ENCODE results near the gene CIAO3.
"Not testable (repeated sequence)": the region's sequence is repeated elsewhere in the genome, so short reads cannot be mapped to it uniquely, and the experiment has no call there.

The CIAO3 gene

GRCh38 chr16:777826-778225 lies 37.0 kb upstream of the CIAO3 start:
- Mint-ChIP-seq H3K9me3 (no peaks in the 10 kb centered on the region), H3K4me1 (no peaks in the 10 kb centered on the region), H3K36me3 (ENCODE audit: low read depth) (no peaks in the 10 kb centered on the region), H3K4me3 (no peak overlapping the region), H3K27ac (peak overlapping the region in 1 of 3 experiments; percentile 52), H3K27me3 (ENCODE audit: low read depth) (peaks cover 5% of the 10 kb centered on the region)
- no peak for TF ChIP-seq CTCF (IDR thresholded peaks at IDR 0.05; ENCODE audit: unreplicated experiment in 3 of 3)

- no peaks in the 10 kb centered on the region for H3K9me3 Mint-ChIP-seq
- no peak for TF ChIP-seq CTCF (IDR thresholded peaks at IDR 0.05; ENCODE audit: unreplicated experiment in 3 of 3)
- no peaks in the 10 kb centered on the region for H3K36me3 Mint-ChIP-seq (ENCODE audit: low read depth)
- no peaks in the 10 kb centered on the region for H3K4me1 Mint-ChIP-seq
- peaks cover 5% of the 10 kb centered on the region for H3K27me3 Mint-ChIP-seq (ENCODE audit: low read depth)
- H3K27ac Mint-ChIP-seq = no peak overlapping the region
- no peak overlapping the region for H3K4me3 Mint-ChIP-seq
Observed at GRCh38 chr16:776824-777223, 36.0 kb upstream of the CIAO3 start.

GRCh38 chr16:776298-776697 lies 35.5 kb upstream of the CIAO3 start:
- not testable (repeated sequence) for H3K4me1 Mint-ChIP-seq; H3K9me3 Mint-ChIP-seq; H3K36me3 Mint-ChIP-seq (ENCODE audit: low read depth); H3K27ac Mint-ChIP-seq; H3K27me3 Mint-ChIP-seq (ENCODE audit: low read depth); H3K4me3 Mint-ChIP-seq

GRCh38 chr16:775236-775796 lies 34.5 kb upstream of the CIAO3 start:
- Mint-ChIP-seq H3K27ac (no peak overlapping the region), H3K9me3 (no peaks in the 10 kb centered on the region), H3K27me3 (ENCODE audit: low read depth) (peaks cover 11% of the 10 kb centered on the region), H3K4me1 (no peaks in the 10 kb centered on the region), H3K4me3 (no peak overlapping the region), H3K36me3 (ENCODE audit: low read depth) (no peaks in the 10 kb centered on the region)
- TF ChIP-seq CTCF (IDR thresholded peaks at IDR 0.05; ENCODE audit: unreplicated experiment in 3 of 3) = no peak

GRCh38 chr16:774086-775001 lies 33.5 kb upstream of the CIAO3 start:
- Mint-ChIP-seq H3K4me1 (no peaks in the 10 kb centered on the region), H3K9me3 (no peaks in the 10 kb centered on the region), H3K4me3 (no peak overlapping the region), H3K27ac (no peak overlapping the region), H3K27me3 (ENCODE audit: low read depth) (peaks cover 11% of the 10 kb centered on the region), H3K36me3 (ENCODE audit: low read depth) (no peaks in the 10 kb centered on the region)
- no peak for TF ChIP-seq CTCF (IDR thresholded peaks at IDR 0.05; ENCODE audit: unreplicated experiment in 3 of 3)

- no peaks in the 10 kb centered on the region for H3K36me3 Mint-ChIP-seq (ENCODE audit: low read depth)
- no peak overlapping the region for H3K4me3 Mint-ChIP-seq
- no peaks in the 10 kb centered on the region for H3K9me3 Mint-ChIP-seq
- no peaks in the 10 kb centered on the region for H3K4me1 Mint-ChIP-seq
- H3K27me3 Mint-ChIP-seq (ENCODE audit: low read depth) = peaks cover 10% of the 10 kb centered on the region
- no peak for TF ChIP-seq CTCF (IDR thresholded peaks at IDR 0.05; ENCODE audit: unreplicated experiment in 3 of 3)
- no peak overlapping the region for H3K27ac Mint-ChIP-seq
Observed at GRCh38 chr16:772959-773358, 32.2 kb upstream of the CIAO3 start.

Data from nephron (organoid).